ENCODE measurements around the gene LRRC46.

LRRC46 gene

GRCh38 chr17:47864791-47865216 is 33.3 kb downstream of the LRRC46 start:
- no peak for TF ChIP-seq CTCF (IDR thresholded peaks at IDR 0.05; ENCODE audit: low read depth, low read length)
- no peak for TF ChIP-seq POLR2A (IDR thresholded peaks at IDR 0.05; ENCODE audit: extremely low read depth, insufficient read length)
- no peak for DNase-seq (ENCODE audit: low read depth)
- H3K4me3 ChIP-seq (ENCODE audit: low read depth, low read length): no peak overlapping the region

DNA sequence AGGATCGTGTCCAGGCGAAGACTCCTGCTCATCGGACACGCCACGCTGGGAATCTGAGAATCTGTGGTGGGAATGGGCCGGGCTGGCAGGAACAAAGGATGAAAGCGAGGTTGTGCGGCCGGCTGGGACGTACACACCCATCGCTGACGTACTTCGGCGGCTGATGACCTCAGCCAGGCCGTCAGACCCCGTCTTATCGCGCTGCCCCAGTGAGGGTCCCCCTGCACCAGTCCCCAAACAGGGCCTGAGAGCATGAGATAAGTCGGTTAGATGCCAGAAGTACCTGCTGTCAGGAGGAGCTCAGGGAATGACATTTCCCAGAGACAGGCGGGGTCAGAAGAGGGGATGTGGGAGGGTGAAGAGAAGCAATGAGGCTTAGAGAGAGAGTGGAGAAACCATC is 35.5 kb downstream of the LRRC46 start:
- TF ChIP-seq POLR2A (IDR thresholded peaks at IDR 0.05; ENCODE audit: extremely low read depth, insufficient read length) (no peak), MYC (IDR thresholded peaks at IDR 0.05; ENCODE audit: low read depth, low read length) (no peak), CTCF (IDR thresholded peaks at IDR 0.05; ENCODE audit: low read depth, low read length) (no peak)
- TF ChIP-seq, protein P1, sequence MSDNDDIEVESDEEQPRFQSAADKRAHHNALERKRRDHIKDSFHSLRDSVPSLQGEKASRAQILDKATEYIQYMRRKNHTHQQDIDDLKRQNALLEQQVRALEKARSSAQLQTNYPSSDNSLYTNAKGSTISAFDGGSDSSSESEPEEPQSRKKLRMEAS (IDR thresholded peaks at IDR 0.05; ENCODE audit: low read depth, low read length): no peak

DNA sequence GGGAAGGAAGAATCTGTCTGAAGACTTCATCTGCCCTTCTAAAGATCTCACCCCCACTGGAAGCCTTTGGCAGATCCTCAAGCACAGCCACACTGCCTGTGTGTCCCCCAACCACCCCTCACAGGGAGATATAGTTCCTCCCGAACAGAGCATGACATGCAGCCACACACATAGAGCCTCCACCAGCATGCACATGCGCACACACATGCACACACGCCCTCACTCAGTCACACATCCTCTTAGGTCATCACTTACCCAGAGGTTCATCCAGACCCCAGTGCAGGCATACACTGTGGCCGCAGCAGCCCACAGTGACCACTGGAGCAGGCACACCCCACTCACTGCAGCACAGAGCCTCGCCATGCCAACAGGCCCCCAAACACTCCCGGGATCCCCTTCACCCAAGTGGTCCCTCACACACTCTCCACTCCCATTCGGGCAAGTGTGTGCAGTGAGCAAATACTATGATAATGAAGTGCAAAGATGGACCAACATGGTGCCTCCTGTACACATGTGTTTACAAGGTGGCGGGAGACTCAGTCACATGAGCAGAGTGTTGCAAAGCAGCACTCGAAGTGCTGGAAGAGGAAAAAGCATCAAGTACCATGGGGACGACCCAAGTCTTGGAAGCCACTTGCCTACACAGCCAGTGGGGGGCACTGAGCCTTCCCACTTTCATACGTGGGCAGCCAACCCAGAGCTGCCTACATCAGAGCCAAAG is 36.5 kb downstream of the LRRC46 start:
- no peak for DNase-seq (ENCODE audit: low read depth)
- H3K4me3 ChIP-seq (ENCODE audit: low read depth, low read length): no peak overlapping the region
- TF ChIP-seq MYC (IDR thresholded peaks at IDR 0.05; ENCODE audit: low read depth, low read length) (no peak), POLR2A (IDR thresholded peaks at IDR 0.05; ENCODE audit: extremely low read depth, insufficient read length) (no peak), CTCF (IDR thresholded peaks at IDR 0.05; ENCODE audit: low read depth, low read length) (no peak)
- TF ChIP-seq, protein P1 (IDR thresholded peaks at IDR 0.05; ENCODE audit: low read depth, low read length): no peak

More for the DNA sequence above, 35.5 kb downstream of the LRRC46 start:
- H3K4me3 ChIP-seq (ENCODE audit: low read depth, low read length): no peak overlapping the region
- no peak for DNase-seq (ENCODE audit: low read depth)

DNA sequence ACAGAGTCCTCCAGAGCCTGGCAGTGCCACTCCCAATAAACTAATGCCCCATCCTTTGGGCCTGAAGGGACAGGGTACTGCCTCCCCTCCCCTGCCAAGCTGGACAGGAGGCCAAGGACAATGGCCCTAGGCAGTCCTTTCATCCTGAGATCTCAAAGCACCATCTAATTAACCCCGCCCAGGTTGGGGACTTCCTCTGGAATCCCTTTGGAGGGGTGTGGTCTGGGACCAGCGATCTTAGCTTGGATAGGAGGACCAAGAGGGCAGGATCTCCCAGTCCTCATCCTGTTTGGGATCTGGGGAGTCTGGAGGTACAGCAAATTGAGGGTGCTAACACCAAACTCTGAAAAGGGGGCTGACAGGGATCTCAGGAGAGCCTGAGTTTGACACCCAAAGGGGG is 37.6 kb downstream of the LRRC46 start:
- TF ChIP-seq, protein P1 (IDR thresholded peaks at IDR 0.05; ENCODE audit: low read depth, low read length): no peak
- no peak for TF ChIP-seq CTCF (IDR thresholded peaks at IDR 0.05; ENCODE audit: low read depth, low read length)
- TF ChIP-seq POLR2A (IDR thresholded peaks at IDR 0.05; ENCODE audit: extremely low read depth, insufficient read length): no peak
- TF ChIP-seq MYC (IDR thresholded peaks at IDR 0.05; ENCODE audit: low read depth, low read length): no peak
- DNase-seq (ENCODE audit: low read depth): no peak
- H3K4me3 ChIP-seq (ENCODE audit: low read depth, low read length): no peak overlapping the region

DNA sequence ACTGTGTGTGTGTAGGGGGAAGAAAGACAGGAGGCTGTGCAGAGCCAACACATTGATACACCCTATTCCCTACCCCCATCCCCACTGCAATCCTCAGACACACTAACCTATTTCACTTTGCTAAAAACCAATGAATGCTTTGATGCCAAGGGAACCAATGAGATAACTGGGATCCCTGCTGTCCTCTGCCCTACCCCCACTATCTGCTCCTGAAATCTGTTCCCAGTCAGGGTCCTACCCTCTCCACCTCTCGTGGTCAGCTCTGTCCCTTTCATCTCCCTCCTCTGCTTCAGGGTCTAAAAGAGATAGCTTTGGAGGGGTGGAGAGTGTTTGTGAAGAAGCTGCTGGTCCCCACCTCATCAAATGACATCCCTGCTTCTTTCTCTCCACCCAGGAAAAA is 38.6 kb downstream of the LRRC46 start:
- H3K4me3 ChIP-seq (ENCODE audit: low read depth, low read length): no peak overlapping the region
- no peak for DNase-seq (ENCODE audit: low read depth)
- TF ChIP-seq MYC (IDR thresholded peaks at IDR 0.05; ENCODE audit: low read depth, low read length) (no peak), CTCF (IDR thresholded peaks at IDR 0.05; ENCODE audit: low read depth, low read length) (no peak), POLR2A (IDR thresholded peaks at IDR 0.05; ENCODE audit: extremely low read depth, insufficient read length) (no peak)
- TF ChIP-seq, protein P1 (IDR thresholded peaks at IDR 0.05; ENCODE audit: low read depth, low read length): no peak

All from NB4 (cell line).